ENCODE data around the gene ENHO.

GRCh38 chr9:34559624-34560455 lies 37.0 kb upstream of the ENHO start:
- TF ChIP-seq, protein P1, sequence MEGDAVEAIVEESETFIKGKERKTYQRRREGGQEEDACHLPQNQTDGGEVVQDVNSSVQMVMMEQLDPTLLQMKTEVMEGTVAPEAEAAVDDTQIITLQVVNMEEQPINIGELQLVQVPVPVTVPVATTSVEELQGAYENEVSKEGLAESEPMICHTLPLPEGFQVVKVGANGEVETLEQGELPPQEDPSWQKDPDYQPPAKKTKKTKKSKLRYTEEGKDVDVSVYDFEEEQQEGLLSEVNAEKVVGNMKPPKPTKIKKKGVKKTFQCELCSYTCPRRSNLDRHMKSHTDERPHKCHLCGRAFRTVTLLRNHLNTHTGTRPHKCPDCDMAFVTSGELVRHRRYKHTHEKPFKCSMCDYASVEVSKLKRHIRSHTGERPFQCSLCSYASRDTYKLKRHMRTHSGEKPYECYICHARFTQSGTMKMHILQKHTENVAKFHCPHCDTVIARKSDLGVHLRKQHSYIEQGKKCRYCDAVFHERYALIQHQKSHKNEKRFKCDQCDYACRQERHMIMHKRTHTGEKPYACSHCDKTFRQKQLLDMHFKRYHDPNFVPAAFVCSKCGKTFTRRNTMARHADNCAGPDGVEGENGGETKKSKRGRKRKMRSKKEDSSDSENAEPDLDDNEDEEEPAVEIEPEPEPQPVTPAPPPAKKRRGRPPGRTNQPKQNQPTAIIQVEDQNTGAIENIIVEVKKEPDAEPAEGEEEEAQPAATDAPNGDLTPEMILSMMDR (IDR thresholded peaks at IDR 0.05; ENCODE audit: insufficient read depth, low read length, poor library complexity, severe bottlenecking): no peak
- TF ChIP-seq EZH2phosphoT487 (conservative IDR thresholded peaks at IDR 0.05; ENCODE audit: low read length): no peak

All from SU-DHL-6 (cell line).